ENCODE results near the gene POMP.

Gene POMP, protein sequence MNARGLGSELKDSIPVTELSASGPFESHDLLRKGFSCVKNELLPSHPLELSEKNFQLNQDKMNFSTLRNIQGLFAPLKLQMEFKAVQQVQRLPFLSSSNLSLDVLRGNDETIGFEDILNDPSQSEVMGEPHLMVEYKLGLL

GRCh38 chr13:28658796-28659620 lies at the start of gene POMP:
TSS of gene POMP (plus strand) at chr13:28659130. CDS start at chr13:28659185, 55 bp downstream.
- peak; percentile 74 for DNase-seq

- DNase-seq, result no peak
Measured at GRCh38 chr13:28609381-28609780, 49.5 kb upstream of the POMP start.

- DNase-seq, result no peak
Measured at GRCh38 chr13:28609926-28610325, 49.0 kb upstream of the POMP start.

DNA sequence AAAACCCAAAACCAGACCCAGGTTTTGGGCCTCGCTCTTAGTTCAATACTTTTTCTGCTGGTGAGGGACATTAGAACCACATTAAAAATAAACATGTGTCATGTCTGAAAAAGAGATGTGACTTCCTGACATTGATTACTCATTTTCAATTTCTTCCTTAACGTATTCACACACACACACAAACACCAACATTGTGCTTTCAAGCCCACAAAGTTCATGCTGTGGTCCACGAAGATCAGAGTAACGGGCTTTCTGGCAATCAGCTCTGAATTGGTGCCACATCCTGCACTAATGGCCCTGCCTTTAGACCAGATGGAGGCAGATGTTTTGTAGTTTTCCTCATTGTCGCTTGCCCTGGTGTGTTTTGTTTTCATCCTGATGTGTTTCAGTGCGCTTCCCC lies 47.9 kb upstream of the POMP start:
- no peak for DNase-seq

- no peak for DNase-seq
Measured at GRCh38 chr13:28611654-28612131, 47.2 kb upstream of the POMP start.

GRCh38 chr13:28613562-28613961 lies 45.4 kb upstream of the POMP start:
- no peak for DNase-seq

GRCh38 chr13:28615916-28616446 lies 42.9 kb upstream of the POMP start:
- DNase-seq, result no peak

- DNase-seq, result no peak
Measured at GRCh38 chr13:28618230-28618994, 40.5 kb upstream of the POMP start.

- DNase-seq, result no peak
Measured at GRCh38 chr13:28620011-28620830, 38.7 kb upstream of the POMP start.

GRCh38 chr13:28621449-28621848 lies 37.5 kb upstream of the POMP start:
- DNase-seq, result no peak

DNA sequence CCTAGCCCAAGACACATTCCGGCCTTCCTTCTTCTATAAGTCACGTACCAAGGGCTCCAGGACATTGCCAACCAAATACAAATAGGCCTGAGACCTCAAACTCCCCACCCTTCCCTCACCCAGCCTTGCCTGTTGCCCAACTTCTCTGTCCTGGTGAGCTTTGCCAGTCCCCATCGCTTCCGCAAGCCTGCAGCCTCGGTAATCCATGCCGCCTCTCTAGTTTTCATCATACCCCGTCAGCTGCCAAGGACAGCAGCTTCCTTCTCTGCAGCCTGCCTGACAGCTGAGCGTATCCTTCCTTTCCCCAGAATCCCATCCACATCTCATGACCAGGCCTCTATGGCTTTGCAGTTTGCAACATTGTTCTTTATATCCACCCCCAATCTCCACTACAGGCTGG lies 36.6 kb upstream of the POMP start:
- DNase-seq, result no peak

GRCh38 chr13:28623782-28624706 lies 34.9 kb upstream of the POMP start:
- DNase-seq, result peak; percentile 44

DNA sequence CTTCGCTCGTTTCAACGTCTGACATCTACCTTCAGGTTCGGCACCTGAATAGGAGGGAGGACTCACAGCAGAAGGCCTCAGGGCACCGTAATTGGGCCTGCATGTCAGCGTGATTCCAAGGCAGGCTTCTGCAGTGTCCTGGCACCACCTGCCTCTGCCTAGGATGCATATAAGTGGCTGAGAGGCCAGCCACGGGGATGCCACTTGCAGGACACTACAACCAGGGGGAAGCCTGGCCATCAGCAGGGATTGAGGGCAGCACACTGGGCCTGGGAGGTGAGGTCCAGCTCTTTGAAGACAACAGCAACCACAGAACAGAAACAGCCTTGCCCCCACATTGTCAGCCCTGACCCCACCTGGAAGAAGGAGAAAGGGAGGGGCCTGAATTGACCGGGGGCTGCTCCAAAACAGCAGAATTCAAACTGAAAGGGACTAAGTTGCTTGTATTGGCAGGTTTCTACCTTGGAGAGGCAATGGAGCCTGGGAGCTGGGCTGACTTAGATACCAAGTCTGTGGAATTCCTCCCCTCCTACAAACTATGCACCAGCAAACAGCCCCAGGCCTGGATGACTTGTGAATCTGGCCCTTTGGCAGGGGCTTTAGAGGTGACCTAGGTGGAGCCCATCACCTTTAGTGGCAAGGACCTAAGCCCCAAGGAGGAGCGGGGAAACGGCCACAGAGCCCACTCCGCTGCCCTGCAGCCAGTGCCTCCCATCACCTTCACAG lies 34.1 kb upstream of the POMP start:
- DNase-seq, result no peak

GRCh38 chr13:28626266-28626665 lies 32.7 kb upstream of the POMP start:
- DNase-seq, result peak; percentile 98

- DNase-seq, result no peak
Measured at GRCh38 chr13:28628241-28628640, 30.7 kb upstream of the POMP start.

DNA sequence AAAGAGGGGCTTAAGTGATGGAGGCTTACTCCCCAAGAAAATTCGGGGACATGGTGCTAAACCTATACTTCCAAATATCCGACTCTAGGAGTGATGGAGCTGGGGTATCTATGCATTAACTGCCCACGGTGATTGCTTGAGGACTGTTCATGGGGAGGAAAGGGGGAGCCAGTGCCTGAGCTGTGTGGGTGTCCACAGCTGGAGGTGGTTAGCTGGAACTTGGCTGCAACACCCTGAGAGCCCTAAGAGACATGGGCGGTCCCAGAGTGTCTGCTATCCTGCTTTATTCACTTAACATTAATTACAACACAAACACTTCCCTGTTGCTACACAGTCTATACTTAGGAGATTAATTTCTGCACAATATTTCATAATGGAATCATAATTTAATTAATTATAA lies 28.1 kb upstream of the POMP start:
- DNase-seq, result no peak

GRCh38 chr13:28631801-28632200 lies 27.1 kb upstream of the POMP start:
- no peak for DNase-seq

- DNase-seq, result no peak
Measured at GRCh38 chr13:28636069-28636468, 22.9 kb upstream of the POMP start.

DNA sequence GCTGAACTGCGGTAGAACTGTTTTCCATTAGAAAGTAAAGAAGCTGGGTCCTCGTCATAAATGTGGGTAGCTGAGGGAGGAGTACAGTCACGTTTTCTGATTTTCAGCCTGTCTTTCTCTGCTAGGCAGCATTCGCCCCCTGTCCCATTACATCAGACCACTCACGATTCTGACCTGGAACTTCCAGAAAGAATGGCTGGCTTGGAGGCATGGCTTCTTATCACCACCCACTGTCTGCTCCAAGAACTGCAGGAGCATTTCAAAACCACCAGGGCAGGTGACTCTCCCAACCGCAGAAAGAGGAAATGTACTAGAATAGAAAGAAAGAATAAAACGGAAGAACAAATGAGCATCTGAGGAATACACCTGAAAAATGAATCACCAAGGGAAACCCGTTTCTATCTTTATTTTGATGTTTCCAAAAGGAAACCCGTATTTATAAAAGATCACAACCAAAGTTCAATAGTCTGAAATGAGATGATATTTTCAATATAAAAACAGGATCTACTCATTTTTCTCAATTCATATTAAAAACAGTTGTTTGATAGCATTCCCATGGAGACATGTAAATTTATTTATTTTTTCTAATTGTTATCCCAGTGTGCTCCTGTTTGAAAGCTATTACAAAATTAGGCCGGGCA lies 22.1 kb upstream of the POMP start:
- no peak for DNase-seq

GRCh38 chr13:28637714-28638355 lies 21.1 kb upstream of the POMP start:
- DNase-seq, result no peak

Data from NCI-H524 treated with DMSO at 0.1 percent for 48 hours (cell line).